Skin of body (tissue), 2 donors: ENCODE data around the gene RAB40A. TPM values are rescaled to one million over a fixed set of nuclear protein-coding genes. Genes with fewer than 3 reads are reported as not detected.
"Not testable (repeated sequence)": the region's sequence is repeated elsewhere in the genome, so short reads cannot be mapped to it uniquely, and the experiment has no call there.

Experiments used
- DNase-seq: peaks from one replicate; lab custom pipeline; 2025; lab: John Stamatoyannopoulos, UW
- total RNA-seq: library from RNA; depleted of rRNA; stranded (reverse); fragments of >200 nt; gene quantifications from one replicate; pipeline ENCODE4 v1.2.3, GENCODE V29; 2014

Gene RAB40A
- total RNA-seq, 1 donor from 2014 or later, result 0.30 TPM

GRCh38 chrX:103464072-103464773 lies 55.1 kb downstream of the RAB40A start:
- no peak for DNase-seq

- no peak for DNase-seq
Measured at GRCh38 chrX:103461156-103461555, 58.1 kb downstream of the RAB40A start.

- not testable (repeated sequence) for DNase-seq
Measured at GRCh38 chrX:103460001-103460755, 59.1 kb downstream of the RAB40A start.

GRCh38 chrX:103453655-103454054 lies 65.6 kb downstream of the RAB40A start:
- DNase-seq, result no peak

Other genes with a start within 250 kb of the RAB40A start
- gene TCEAL5, start 242.7 kb downstream of the RAB40A start, total RNA-seq, result 1.1 TPM
- 7.8 TPM for gene BEX2, start 208.5 kb downstream of the RAB40A start, total RNA-seq
- gene TCEAL7, start 189.2 kb downstream of the RAB40A start, total RNA-seq, result 44.0 TPM
- gene TCEAL9, start 163.0 kb downstream of the RAB40A start, total RNA-seq, result 81.3 TPM
- 102 TPM for gene BEX3, start 143.0 kb downstream of the RAB40A start, total RNA-seq
- gene TCEAL4, start 66.0 kb upstream of the RAB40A start, total RNA-seq, result 37.1 TPM
- gene TCEAL3, start 88.5 kb upstream of the RAB40A start, total RNA-seq, result 7.2 TPM
- gene TCEAL1, start 109.5 kb upstream of the RAB40A start, total RNA-seq, result 21.2 TPM
- 231 TPM for gene MORF4L2, start 167.2 kb upstream of the RAB40A start, total RNA-seq
- not detected for gene TMEM31, start 191.4 kb upstream of the RAB40A start, total RNA-seq